Endothelial cell of umbilical vein (primary cell): ENCODE results near the gene PGS1. TPM values are rescaled to one million over a fixed set of nuclear protein-coding genes. Genes with fewer than 3 reads are reported as not detected.

ENCODE experiments used
- BruUV-seq: library from RNA; stranded (reverse); fragments of 400-500 nt; replicated peaks from 2 replicates; lab custom pipeline; 2021; lab: Mats Ljungman, UMichigan
- CTCF ChIA-PET: fragments of 300-600, 350-600 bp; sonication (Branson Sonifier 250); formaldehyde crosslinking; loops from one replicate; lab custom pipeline; 2021; ENCODE audit warnings: antibody characterized with exemption, inconsistent platforms; lab: Charles Lee
- POLR2A ChIA-PET: fragments of 300-600, 350-600 bp; sonication (Branson Sonifier 250); formaldehyde crosslinking; loops from one replicate; lab custom pipeline; 2021; ENCODE audit warnings: antibody characterized with exemption, inconsistent platforms; lab: Charles Lee
- DNase-seq: peaks from one replicate; pipeline ENCODE4 v3.0.0-alpha.2; 2011; ENCODE audit warnings: low read depth, low spot score
- FAIRE-seq: peaks from 2 replicates; lab custom pipeline; 2011; peaks lifted over from hg19 to GRCh38; lab: Jason Lieb, UNC
- H2AFZ ChIP-seq: 2 replicates; pipeline ENCODE4 v1.6.0; 2012; ENCODE audit warnings: low read depth, low read length, control low read depth, inconsistent platforms
- H3K27ac ChIP-seq: 2 replicates; pipeline ENCODE4 v1.5.1; 2011; ENCODE audit warnings: low read depth, mild to moderate bottlenecking, control low read depth, low read length, moderate library complexity; ENCODE audit not compliant: insufficient read depth
- H3K27me3 ChIP-seq, 2 experiments: 2 replicates each; pipeline versions ENCODE4 v1.6.0 to v1.6.1; 2011; ENCODE audit warnings: low read length in 2 of 2, mixed read lengths in 1 of 2; ENCODE audit not compliant: control insufficient read depth in 2 of 2, insufficient read depth in 2 of 2
- H3K36me3 ChIP-seq, 2 experiments: 2 replicates in 1 of 2; 3 replicates in 1 of 2; pipeline ENCODE4 v1.5.1; 2011; ENCODE audit warnings: low read length in 2 of 2, mild to moderate bottlenecking in 1 of 2, moderate library complexity in 1 of 2; ENCODE audit not compliant: control insufficient read depth in 2 of 2, insufficient read depth in 2 of 2; ENCODE audit errors: extremely low read depth in 1 of 2
- H3K4me1 ChIP-seq: 3 replicates; pipeline ENCODE4 v1.5.1; 2011; ENCODE audit warnings: mild to moderate bottlenecking, low read length; ENCODE audit not compliant: control insufficient read depth, insufficient read depth; ENCODE audit errors: extremely low read depth
- H3K4me2 ChIP-seq: 2 replicates; pipeline ENCODE4 v1.6.1; 2011; ENCODE audit warnings: low read length, control low read depth, mixed read lengths; ENCODE audit not compliant: insufficient read depth
- H3K4me3 ChIP-seq, 3 experiments: fragments of 200-600 bp in 1 of 3; sonication (generic), shearing (Covaris generic) in 1 of 3; replicated peaks in 1 of 3; 2 replicates each; pipeline ENCODE4 v1.5.1; 2011 to 2016; ENCODE audit warnings: control low read depth in 3 of 3, low read length in 3 of 3, mild to moderate bottlenecking in 2 of 3, inconsistent platforms in 1 of 3, low read depth in 1 of 3, moderate library complexity in 1 of 3; ENCODE audit not compliant: insufficient read depth in 1 of 3
- H3K79me2 ChIP-seq: 2 replicates; pipeline ENCODE4 v1.6.0; 2012; ENCODE audit warnings: low read length, inconsistent platforms; ENCODE audit not compliant: control insufficient read depth, insufficient read depth
- H3K9ac ChIP-seq: replicated peaks from 2 replicates; pipeline ENCODE3; 2011; ENCODE audit warnings: low read length, control low read depth; ENCODE audit not compliant: insufficient read depth; ENCODE audit errors: extremely low read depth
- H3K9me1 ChIP-seq: replicated peaks from 3 replicates; pipeline ENCODE4 v1.6.0; 2011; ENCODE audit warnings: mild to moderate bottlenecking, low read length; ENCODE audit not compliant: control insufficient read depth, insufficient read depth; ENCODE audit errors: extremely low read depth
- H3K9me3 ChIP-seq: replicated peaks from 2 replicates; pipeline ENCODE4 v1.5.1; 2012; ENCODE audit warnings: low read length, inconsistent platforms; ENCODE audit not compliant: control insufficient read depth, insufficient read depth
- H4K20me1 ChIP-seq: replicated peaks from 2 replicates; pipeline ENCODE3; 2011; ENCODE audit warnings: mild to moderate bottlenecking, low read length; ENCODE audit not compliant: control insufficient read depth, insufficient read depth; ENCODE audit errors: extremely low read depth
- EZH2 ChIP-seq: IDR thresholded peaks from 2 replicates; pipeline ENCODE4 v1.6.1; 2012; ENCODE audit warnings: borderline replicate concordance, low read depth, mild to moderate bottlenecking, moderate library complexity, low read length, inconsistent platforms; ENCODE audit not compliant: severe bottlenecking
- FOS ChIP-seq: IDR thresholded peaks from 2 replicates; pipeline ENCODE4 v1.6.1; 2011; ENCODE audit warnings: mild to moderate bottlenecking, low read length, moderate library complexity, borderline replicate concordance; ENCODE audit not compliant: insufficient read depth
- GATA2 ChIP-seq: IDR thresholded peaks from 2 replicates; pipeline ENCODE4 v1.7.0; 2011; ENCODE audit warnings: low read depth, mild to moderate bottlenecking, moderate library complexity, mixed read lengths, low read length; ENCODE audit not compliant: insufficient read length, insufficient read depth
- JUN ChIP-seq: IDR thresholded peaks from 2 replicates; pipeline ENCODE4 v1.6.1; 2011; ENCODE audit warnings: borderline replicate concordance, low read depth; ENCODE audit not compliant: insufficient read length, insufficient read depth
- MYC ChIP-seq: IDR thresholded peaks from one replicate; pipeline ENCODE4 v1.6.1; 2011; ENCODE audit warnings: mild to moderate bottlenecking, low read depth, low read length
- POLR2A ChIP-seq: IDR thresholded peaks from 2 replicates; pipeline ENCODE4 v1.6.1; 2012; ENCODE audit warnings: low read depth, mild to moderate bottlenecking, control low read depth, low read length
- POLR2AphosphoS5 ChIP-seq: IDR thresholded peaks from 2 replicates; pipeline ENCODE4 v1.6.1; 2012; ENCODE audit warnings: low read depth, mild to moderate bottlenecking, control low read depth, low read length, moderate library complexity; ENCODE audit not compliant: insufficient read depth
- dilution Hi-C: fragments of 300-500 bp; cut with MboI; formaldehyde crosslinking; loops from one replicate; pipeline ENCODE4 v1.15.0; 2019; ENCODE audit warnings: low sequenced_read_pairs; ENCODE audit not compliant: extremely low pct_ligation_motif_present
- intact Hi-C: fragments of 100-400 bp; cut with micrococcal nuclease; formaldehyde crosslinking; loops from one replicate; pipeline ENCODE4 v1.10.0; 2022
- polyA plus RNA-seq, 4 experiments: library from polyadenylated mRNA; depleted of rRNA in 3 of 4; stranded (reverse) in 3 of 4; unstranded in 1 of 4; fragments of >200 nt; gene quantifications; 2 replicates each; pipeline versions ENCODE4 v1.2.1 to v1.2.3, GENCODE V29; 2011 to 2012; ENCODE audit warnings: missing spikeins in 1 of 4
- total RNA-seq: library from RNA; stranded (reverse); gene quantifications from 2 replicates; pipeline ENCODE4 v1.2.3, GENCODE V29; 2021
- TF ChIP-seq, protein P1 (sequence below), 2 donors: IDR thresholded peaks; 1 replicate in 1 of 2; 2 replicates in 1 of 2; pipeline ENCODE4 v1.5.1; 2011; ENCODE audit warnings: low read length in 2 of 2, mild to moderate bottlenecking in 2 of 2, moderate library complexity in 2 of 2, control low read depth in 1 of 2, inconsistent platforms in 1 of 2, low read depth in 1 of 2; ENCODE audit not compliant: insufficient read depth in 1 of 2; ENCODE audit errors: extremely low read depth in 1 of 2
- TF ChIP-seq, protein P2 (sequence below): IDR thresholded peaks from 2 replicates; pipeline ENCODE4 v1.6.1; 2011; ENCODE audit not compliant: insufficient read depth, insufficient read length

Gene PGS1
- total and polyA plus RNA-seq, 2 donors (not counting 3 experiments of a cell fraction or from before 2014, with no cell fraction given) = 50.8 to 66.0 TPM

DNA sequence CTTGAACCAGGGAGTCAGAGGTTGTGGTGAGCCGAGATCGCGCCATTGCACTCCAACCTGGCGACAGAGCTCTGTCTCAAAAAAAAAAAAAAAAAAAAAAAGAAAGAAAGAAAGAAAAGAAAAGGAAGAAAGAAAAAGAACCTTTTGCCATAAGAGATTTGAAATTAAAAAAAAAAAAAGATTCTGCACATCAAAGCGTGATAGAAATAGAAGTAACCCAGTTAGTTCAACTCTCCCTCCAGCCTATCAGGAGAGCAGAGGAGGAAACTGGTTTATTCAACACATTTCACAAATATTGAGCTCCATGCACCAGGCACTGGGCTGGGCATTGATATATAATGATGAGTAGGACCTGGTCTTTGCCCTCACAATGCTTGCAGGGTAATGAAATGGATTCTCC lies 16.2 kb upstream of the PGS1 start:
- no TSS peak for BruUV-seq
- no peak overlapping the region for H2AFZ ChIP-seq
- POLR2A ChIA-PET = no interaction called here
- no peaks in the 10 kb centered on the region for H3K9me3 ChIP-seq
- H3K27ac ChIP-seq = no peak overlapping the region
- no peak for DNase-seq
- H3K79me2 ChIP-seq = peaks cover 20% of the 10 kb centered on the region
- peaks cover 31% of the 10 kb centered on the region for H3K4me1 ChIP-seq
- no peak for FAIRE-seq
- CTCF ChIA-PET = interaction anchor here (0.7 to 5.7 kb wide), 10 partner anchors 8 to 112 kb away, joined by 3 to 184 read pairs (median 9); no protein-coding TSS in a partner anchor
- no peak overlapping the region for H3K9ac ChIP-seq
- H3K27me3 ChIP-seq = no peaks in the 10 kb centered on the region
- no peaks in the 10 kb centered on the region for H4K20me1 ChIP-seq
- TF ChIP-seq POLR2AphosphoS5 = no peak
- TF ChIP-seq FOS = no peak
- TF ChIP-seq, protein P1, sequence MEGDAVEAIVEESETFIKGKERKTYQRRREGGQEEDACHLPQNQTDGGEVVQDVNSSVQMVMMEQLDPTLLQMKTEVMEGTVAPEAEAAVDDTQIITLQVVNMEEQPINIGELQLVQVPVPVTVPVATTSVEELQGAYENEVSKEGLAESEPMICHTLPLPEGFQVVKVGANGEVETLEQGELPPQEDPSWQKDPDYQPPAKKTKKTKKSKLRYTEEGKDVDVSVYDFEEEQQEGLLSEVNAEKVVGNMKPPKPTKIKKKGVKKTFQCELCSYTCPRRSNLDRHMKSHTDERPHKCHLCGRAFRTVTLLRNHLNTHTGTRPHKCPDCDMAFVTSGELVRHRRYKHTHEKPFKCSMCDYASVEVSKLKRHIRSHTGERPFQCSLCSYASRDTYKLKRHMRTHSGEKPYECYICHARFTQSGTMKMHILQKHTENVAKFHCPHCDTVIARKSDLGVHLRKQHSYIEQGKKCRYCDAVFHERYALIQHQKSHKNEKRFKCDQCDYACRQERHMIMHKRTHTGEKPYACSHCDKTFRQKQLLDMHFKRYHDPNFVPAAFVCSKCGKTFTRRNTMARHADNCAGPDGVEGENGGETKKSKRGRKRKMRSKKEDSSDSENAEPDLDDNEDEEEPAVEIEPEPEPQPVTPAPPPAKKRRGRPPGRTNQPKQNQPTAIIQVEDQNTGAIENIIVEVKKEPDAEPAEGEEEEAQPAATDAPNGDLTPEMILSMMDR (IDR thresholded peaks at IDR 0.05; ENCODE audit: extremely low read depth in 1 of 2, insufficient read depth in 1 of 2, low read depth in 1 of 2, low read length in 2 of 2) = no peak
- TF ChIP-seq POLR2A = no peak
- no peak for TF ChIP-seq JUN
- no peak for TF ChIP-seq EZH2
- TF ChIP-seq, protein P2, sequence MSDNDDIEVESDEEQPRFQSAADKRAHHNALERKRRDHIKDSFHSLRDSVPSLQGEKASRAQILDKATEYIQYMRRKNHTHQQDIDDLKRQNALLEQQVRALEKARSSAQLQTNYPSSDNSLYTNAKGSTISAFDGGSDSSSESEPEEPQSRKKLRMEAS = no peak
- TF ChIP-seq MYC = no peak
- no peak for TF ChIP-seq GATA2
- no peaks in the 10 kb centered on the region for H3K9me1 ChIP-seq
- intact Hi-C loops = loop anchor here (5.0 kb wide), 1 partner anchor 345 kb away; no protein-coding TSS in a partner anchor
- no peak overlapping the region for H3K4me2 ChIP-seq
- H3K36me3 ChIP-seq = peaks cover 3 to 6% of the 10 kb centered on the region in 2 experiments
- H3K4me3 ChIP-seq = no peak overlapping the region
- dilution Hi-C loops = no loop called here
